OCI-LY7 (cell line): ENCODE measurements around the gene EWSR1.

Experiments used
- EZH2phosphoT487 ChIP-seq: fragments of 200-600 bp; sonication (generic); IDR thresholded peaks from 2 replicates; pipeline ENCODE4 v1.6.1; 2018; ENCODE audit warnings: low read depth, borderline replicate concordance, mild to moderate bottlenecking, mixed run types, antibody characterized with exemption, low read length, moderate library complexity, mixed read lengths
- TF ChIP-seq, protein P1 (sequence below): fragments of 200-600 bp; sonication (generic); conservative IDR thresholded peaks from 2 replicates; pipeline ENCODE4 v1.5.1; 2014; ENCODE audit warnings: mild to moderate bottlenecking, antibody characterized with exemption, low read length, moderate library complexity, mixed read lengths

DNA sequence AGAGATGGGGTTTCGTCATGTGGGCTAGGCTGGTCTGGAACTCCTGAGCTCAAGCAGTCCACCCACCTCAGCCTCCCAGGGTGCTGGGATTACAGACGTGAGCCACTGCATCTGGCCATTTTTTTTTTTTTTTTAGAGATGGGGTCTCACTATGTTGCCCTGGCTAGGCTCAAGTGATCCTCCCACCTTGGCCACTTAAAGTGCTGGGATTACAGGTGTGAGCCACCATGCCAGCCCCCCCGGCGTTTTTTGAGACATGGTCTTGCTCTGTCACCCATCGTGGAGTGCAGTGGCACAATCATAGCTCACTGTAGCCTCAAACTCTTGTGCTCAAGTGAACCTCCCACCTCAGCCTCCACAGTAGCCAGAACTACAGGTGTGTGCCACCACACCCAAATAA is 16.8 kb upstream of the EWSR1 start:
- TF ChIP-seq, protein P1, sequence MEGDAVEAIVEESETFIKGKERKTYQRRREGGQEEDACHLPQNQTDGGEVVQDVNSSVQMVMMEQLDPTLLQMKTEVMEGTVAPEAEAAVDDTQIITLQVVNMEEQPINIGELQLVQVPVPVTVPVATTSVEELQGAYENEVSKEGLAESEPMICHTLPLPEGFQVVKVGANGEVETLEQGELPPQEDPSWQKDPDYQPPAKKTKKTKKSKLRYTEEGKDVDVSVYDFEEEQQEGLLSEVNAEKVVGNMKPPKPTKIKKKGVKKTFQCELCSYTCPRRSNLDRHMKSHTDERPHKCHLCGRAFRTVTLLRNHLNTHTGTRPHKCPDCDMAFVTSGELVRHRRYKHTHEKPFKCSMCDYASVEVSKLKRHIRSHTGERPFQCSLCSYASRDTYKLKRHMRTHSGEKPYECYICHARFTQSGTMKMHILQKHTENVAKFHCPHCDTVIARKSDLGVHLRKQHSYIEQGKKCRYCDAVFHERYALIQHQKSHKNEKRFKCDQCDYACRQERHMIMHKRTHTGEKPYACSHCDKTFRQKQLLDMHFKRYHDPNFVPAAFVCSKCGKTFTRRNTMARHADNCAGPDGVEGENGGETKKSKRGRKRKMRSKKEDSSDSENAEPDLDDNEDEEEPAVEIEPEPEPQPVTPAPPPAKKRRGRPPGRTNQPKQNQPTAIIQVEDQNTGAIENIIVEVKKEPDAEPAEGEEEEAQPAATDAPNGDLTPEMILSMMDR: no peak
- no peak for TF ChIP-seq EZH2phosphoT487
